Activated CD4-positive, alpha-beta memory T cell treated with anti-CD3 and anti-CD28 coated beads for 36 hours (primary cell): Measurements from ENCODE around the gene GJB3. TPM values are rescaled to one million over a fixed set of nuclear protein-coding genes. Genes with fewer than 3 reads are reported as not detected.
"Not testable (repeated sequence)": the region's sequence is repeated elsewhere in the genome, so short reads cannot be mapped to it uniquely, and the experiment has no call there.

Experiments used
- CTCF ChIA-PET: fragments of 350-600 bp; sonication (Branson Sonifier 250); formaldehyde crosslinking; loops from one replicate; lab custom pipeline; 2021; ENCODE audit warnings: antibody characterized with exemption, inconsistent platforms; lab: Charles Lee
- POLR2A ChIA-PET: fragments of 350-600 bp; sonication (Branson Sonifier 250); formaldehyde crosslinking; loops from one replicate; lab custom pipeline; 2021; ENCODE audit warnings: antibody characterized with exemption; lab: Charles Lee
- DNase-seq: peaks from one replicate; pipeline ENCODE4 v3.0.0-alpha.2; 2020
- H3K27ac Mint-ChIP-seq: one replicate; pipeline ENCODE4 v1.8.0; 2021; ENCODE audit warnings: mixed read lengths
- H3K27me3 Mint-ChIP-seq: one replicate; pipeline ENCODE4 v1.8.0; 2021; ENCODE audit warnings: mixed read lengths
- H3K36me3 Mint-ChIP-seq: one replicate; pipeline ENCODE4 v1.8.0; 2021; ENCODE audit warnings: mixed read lengths
- H3K4me1 Mint-ChIP-seq: one replicate; pipeline ENCODE4 v1.8.0; 2021; ENCODE audit warnings: low read depth, mixed read lengths
- H3K4me3 Mint-ChIP-seq: one replicate; pipeline ENCODE4 v1.8.0; 2021; ENCODE audit warnings: mild to moderate bottlenecking, mixed read lengths
- H3K9me3 Mint-ChIP-seq: one replicate; pipeline ENCODE4 v1.8.0; 2021; ENCODE audit warnings: mixed read lengths
- intact Hi-C: fragments of 100-400 bp; cut with micrococcal nuclease; formaldehyde crosslinking; loops from one replicate; pipeline ENCODE4 v1.15.1; 2023
- total RNA-seq, 2 experiments: library from RNA; stranded (reverse); gene quantifications; one replicate each; pipeline ENCODE4 v1.2.3, GENCODE V29; 2021

The GJB3 gene
- total RNA-seq: not detected

GRCh38 chr1:34781071-34781843, at the start of gene GJB3:
Gene GJB3 (plus strand): TSS chr1:34781214. CDS start chr1:34784763, 3,549 bp downstream.
- Mint-ChIP-seq H3K27ac (no peak within 1 kb of the TSS), H3K36me3 (no peaks in the 10 kb centered on the region), H3K4me3 (no peak within 1 kb of the TSS), H3K9me3 (no peaks in the 10 kb centered on the region), H3K4me1 (no peaks in the 10 kb centered on the region), H3K27me3 (peaks cover 35% of the 10 kb centered on the region)
- POLR2A ChIA-PET: no interaction called here
- CTCF ChIA-PET: no interaction called here
- peak; percentile 26 for DNase-seq
- intact Hi-C loops: no loop called here

- intact Hi-C loops, H3K36me3 Mint-ChIP-seq, H3K4me1 Mint-ChIP-seq, H3K27me3 Mint-ChIP-seq, POLR2A ChIA-PET, DNase-seq, H3K27ac Mint-ChIP-seq, H3K4me3 Mint-ChIP-seq, H3K9me3 Mint-ChIP-seq: not testable (repeated sequence)
- CTCF ChIA-PET: interaction anchor here (3.6 kb wide), 1 partner anchor 11 kb away, joined by 17 read pairs; no protein-coding TSS in a partner anchor
Observed at GRCh38 chr1:34732831-34733230, 48.2 kb upstream of the GJB3 start.

- peaks cover 9% of the 10 kb centered on the region for H3K27me3 Mint-ChIP-seq
- no peak overlapping the region for H3K27ac Mint-ChIP-seq
- no peaks in the 10 kb centered on the region for H3K36me3 Mint-ChIP-seq
- no peak overlapping the region for H3K4me3 Mint-ChIP-seq
- no peak for DNase-seq
- H3K9me3 Mint-ChIP-seq: no peaks in the 10 kb centered on the region
- no peaks in the 10 kb centered on the region for H3K4me1 Mint-ChIP-seq
- CTCF ChIA-PET: interaction anchor here (1.7 to 1.9 kb wide), 2 partner anchors 9 to 1104 kb away, joined by 4 to 5 read pairs; no protein-coding TSS in a partner anchor
- POLR2A ChIA-PET: no interaction called here
- intact Hi-C loops: no loop called here
Observed at GRCh38 chr1:34736692-34737091, 44.3 kb upstream of the GJB3 start.

GRCh38 chr1:34737236-34737635, 43.8 kb upstream of the GJB3 start:
- H3K36me3 Mint-ChIP-seq, H3K9me3 Mint-ChIP-seq, H3K4me3 Mint-ChIP-seq, H3K27me3 Mint-ChIP-seq, intact Hi-C loops, DNase-seq, POLR2A ChIA-PET, H3K27ac Mint-ChIP-seq, H3K4me1 Mint-ChIP-seq: not testable (repeated sequence)
- CTCF ChIA-PET: interaction anchor here (1.7 kb wide), 1 partner anchor 10 kb away, joined by 4 read pairs; no protein-coding TSS in a partner anchor

GRCh38 chr1:34739613-34740012, 41.4 kb upstream of the GJB3 start:
- intact Hi-C loops: loop anchor here (5.0 kb wide), 2 partner anchors 277 to 1107 kb away; no protein-coding TSS in a partner anchor
- no peaks in the 10 kb centered on the region for H3K36me3 Mint-ChIP-seq
- no peaks in the 10 kb centered on the region for H3K4me1 Mint-ChIP-seq
- H3K9me3 Mint-ChIP-seq: no peaks in the 10 kb centered on the region
- no peak overlapping the region for H3K4me3 Mint-ChIP-seq
- ChIA-PET CTCF (no interaction called here), POLR2A (no interaction called here)
- H3K27me3 Mint-ChIP-seq: peaks cover 9% of the 10 kb centered on the region
- no peak overlapping the region for H3K27ac Mint-ChIP-seq
- DNase-seq: no peak

- no peak for DNase-seq
Observed at GRCh38 chr1:34740161-34740868, 40.7 kb upstream of the GJB3 start.

GRCh38 chr1:34742667-34743270, 38.2 kb upstream of the GJB3 start:
- no peak overlapping the region for H3K4me3 Mint-ChIP-seq
- H3K4me1 Mint-ChIP-seq: no peaks in the 10 kb centered on the region
- H3K27ac Mint-ChIP-seq: no peak overlapping the region
- DNase-seq: peak; percentile 83
- intact Hi-C loops: loop anchor here (5.0 kb wide), 2 partner anchors 280 to 1110 kb away; no protein-coding TSS in a partner anchor
- no peaks in the 10 kb centered on the region for H3K9me3 Mint-ChIP-seq
- ChIA-PET POLR2A (no interaction called here), CTCF (interaction anchor here (0.5 to 4.1 kb wide), 24 partner anchors 9 to 1271 kb away, joined by 3 to 48 read pairs (median 4); no protein-coding TSS in a partner anchor)
- no peaks in the 10 kb centered on the region for H3K36me3 Mint-ChIP-seq
- peaks cover 2% of the 10 kb centered on the region for H3K27me3 Mint-ChIP-seq

More at GRCh38 chr1:34740161-34740868, 40.7 kb upstream of the GJB3 start:
- Mint-ChIP-seq H3K4me1 (no peaks in the 10 kb centered on the region), H3K27ac (no peak overlapping the region), H3K4me3 (no peak overlapping the region), H3K36me3 (no peaks in the 10 kb centered on the region), H3K9me3 (no peaks in the 10 kb centered on the region), H3K27me3 (peaks cover 9% of the 10 kb centered on the region)
- intact Hi-C loops: loop anchor here (5.0 kb wide), 2 partner anchors 278 to 1108 kb away; no protein-coding TSS in a partner anchor
- CTCF ChIA-PET: interaction anchor here (0.5 to 4.1 kb wide), 4 partner anchors 63 to 1107 kb away, joined by 4 to 48 read pairs (median 20); no protein-coding TSS in a partner anchor
- POLR2A ChIA-PET: no interaction called here

- Mint-ChIP-seq H3K4me1 (no peaks in the 10 kb centered on the region), H3K36me3 (no peaks in the 10 kb centered on the region), H3K9me3 (no peaks in the 10 kb centered on the region), H3K4me3 (no peak overlapping the region), H3K27ac (no peak overlapping the region), H3K27me3 (peaks cover 2% of the 10 kb centered on the region)
- POLR2A ChIA-PET: no interaction called here
- DNase-seq: no peak
- intact Hi-C loops: loop anchor here (5.0 kb wide), 2 partner anchors 281 to 1111 kb away; no protein-coding TSS in a partner anchor
- CTCF ChIA-PET: interaction anchor here (0.8 to 4.1 kb wide), 14 partner anchors 8 to 1111 kb away, joined by 3 to 48 read pairs (median 5); no protein-coding TSS in a partner anchor
Observed at GRCh38 chr1:34743775-34744174, 37.2 kb upstream of the GJB3 start.

- intact Hi-C loops: loop anchor here (5.0 kb wide), 2 partner anchors 283 to 1113 kb away; no protein-coding TSS in a partner anchor
- no peak for DNase-seq
- no peaks in the 10 kb centered on the region for H3K9me3 Mint-ChIP-seq
Observed at GRCh38 chr1:34744851-34745250, 36.2 kb upstream of the GJB3 start.

GRCh38 chr1:34745666-34746065, 35.3 kb upstream of the GJB3 start:
- Mint-ChIP-seq H3K4me1 (no peaks in the 10 kb centered on the region), H3K27me3 (peaks cover 2% of the 10 kb centered on the region), H3K36me3 (no peaks in the 10 kb centered on the region), H3K27ac (no peak overlapping the region), H3K9me3 (no peaks in the 10 kb centered on the region), H3K4me3 (no peak overlapping the region)
- CTCF ChIA-PET: no interaction called here
- POLR2A ChIA-PET: interaction anchor here (0.7 kb wide), 1 partner anchor 19 kb away, joined by 3 read pairs; no protein-coding TSS in a partner anchor
- no peak for DNase-seq
- intact Hi-C loops: no loop called here

More at GRCh38 chr1:34744851-34745250, 36.2 kb upstream of the GJB3 start:
- CTCF ChIA-PET: interaction anchor here (0.8 to 3.6 kb wide), 3 partner anchors 12 to 161 kb away, joined by 3 to 17 read pairs (median 4); no protein-coding TSS in a partner anchor
- Mint-ChIP-seq H3K36me3 (no peaks in the 10 kb centered on the region), H3K27ac (no peak overlapping the region), H3K27me3 (peaks cover 2% of the 10 kb centered on the region), H3K4me3 (no peak overlapping the region), H3K4me1 (no peaks in the 10 kb centered on the region)
- POLR2A ChIA-PET: no interaction called here

GRCh38 chr1:34746101-34746500, 34.9 kb upstream of the GJB3 start:
- Mint-ChIP-seq H3K9me3 (no peaks in the 10 kb centered on the region), H3K4me3 (no peak overlapping the region), H3K27me3 (peaks cover 2% of the 10 kb centered on the region), H3K4me1 (no peaks in the 10 kb centered on the region), H3K27ac (no peak overlapping the region), H3K36me3 (no peaks in the 10 kb centered on the region)
- DNase-seq: no peak
- intact Hi-C loops: no loop called here
- POLR2A ChIA-PET: interaction anchor here (0.7 kb wide), 1 partner anchor 19 kb away, joined by 3 read pairs; no protein-coding TSS in a partner anchor
- CTCF ChIA-PET: no interaction called here
